Measurements from ENCODE around the gene SHQ1. TPM values are rescaled to one million over a fixed set of nuclear protein-coding genes. Genes with fewer than 3 reads are reported as not detected.
"Not testable (repeated sequence)": the region's sequence is repeated elsewhere in the genome, so short reads cannot be mapped to it uniquely, and the experiment has no call there.

Gene SHQ1
- total RNA-seq, 1 donor from 2014 or later, result 17.2 TPM

- DNase-seq, result no peak
Observed at GRCh38 chr3:72719137-72719536, 129.1 kb downstream of the SHQ1 start.

DNA sequence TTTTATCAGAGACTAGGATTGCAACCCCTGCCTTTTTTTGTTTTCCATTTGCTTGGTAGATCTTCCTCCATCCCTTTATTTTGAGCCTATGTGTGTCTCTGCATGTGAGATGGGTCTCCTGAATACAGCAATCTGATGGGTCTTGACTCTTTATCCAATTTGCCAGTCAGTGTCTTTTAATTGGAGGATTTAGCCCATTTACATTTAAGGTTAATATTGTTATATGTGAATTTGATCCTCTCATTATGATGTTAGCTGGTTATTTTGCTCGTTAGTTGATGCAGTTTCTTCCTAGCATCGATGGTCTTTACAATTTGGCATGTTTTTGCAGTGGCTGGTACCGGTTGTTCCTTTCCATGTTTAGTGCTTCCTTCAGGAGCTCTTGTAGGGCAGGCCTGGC is 134.1 kb downstream of the SHQ1 start:
- not testable (repeated sequence) for DNase-seq

- DNase-seq, result not testable (repeated sequence)
Observed at GRCh38 chr3:72710471-72710870, 137.8 kb downstream of the SHQ1 start.

GRCh38 chr3:72708441-72708840 is 139.8 kb downstream of the SHQ1 start:
- DNase-seq, result no peak

GRCh38 chr3:72702997-72703396 is 145.2 kb downstream of the SHQ1 start:
- no peak for DNase-seq

DNA sequence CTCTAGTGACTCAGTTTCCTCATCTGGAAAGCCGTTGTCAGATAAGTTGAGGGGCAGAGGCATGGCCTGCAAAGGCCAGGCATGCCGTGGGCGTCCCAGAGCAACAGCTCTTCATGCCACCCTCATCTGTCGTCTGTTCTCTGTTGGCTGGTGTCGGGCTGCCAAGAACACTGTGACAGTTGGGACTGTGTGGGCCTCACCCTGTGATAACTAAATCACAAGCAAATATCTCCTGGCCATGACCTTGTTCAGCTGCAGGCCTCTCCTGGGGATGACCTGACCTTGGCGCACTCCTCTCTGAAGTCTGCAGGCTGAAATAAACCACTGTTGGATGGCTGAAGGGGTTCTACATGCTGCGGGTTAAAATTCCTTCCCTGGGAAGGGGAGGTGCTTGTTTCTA is 145.9 kb downstream of the SHQ1 start:
- no peak for DNase-seq

GRCh38 chr3:72700106-72700505 is 148.1 kb downstream of the SHQ1 start:
- DNase-seq, result no peak

GRCh38 chr3:72699631-72700030 is 148.6 kb downstream of the SHQ1 start:
- no peak for DNase-seq

Other genes starting within 250 kb of the SHQ1 start
- gene GXYLT2, start 39.6 kb upstream of the SHQ1 start, total RNA-seq, result 47.7 TPM
- gene PPP4R2, start 148.4 kb upstream of the SHQ1 start, total RNA-seq, result 92.1 TPM
- 12.9 TPM for gene EBLN2, start 213.2 kb upstream of the SHQ1 start, total RNA-seq

All from tongue (tissue), 2 donors.